HG03565 (cell line): Measurements from ENCODE around the gene ZFP36.
"Not testable (repeated sequence)": the region's sequence is repeated elsewhere in the genome, so short reads cannot be mapped to it uniquely, and the experiment has no call there.

Experiments used
- ATAC-seq: cut with Tn5 transposase; IDR thresholded peaks from one replicate; pipeline ENCODE4 v1.9.1; 2021; ENCODE audit warnings: mild to moderate bottlenecking, moderate library complexity; ENCODE audit not compliant: unreplicated experiment

Gene ZFP36

GRCh38 chr19:39406656-39407409 is at the start of gene ZFP36:
Gene ZFP36 (plus strand): TSS chr19:39406847. CDS start chr19:39406905, 58 bp downstream.
- no peak for ATAC-seq

DNA sequence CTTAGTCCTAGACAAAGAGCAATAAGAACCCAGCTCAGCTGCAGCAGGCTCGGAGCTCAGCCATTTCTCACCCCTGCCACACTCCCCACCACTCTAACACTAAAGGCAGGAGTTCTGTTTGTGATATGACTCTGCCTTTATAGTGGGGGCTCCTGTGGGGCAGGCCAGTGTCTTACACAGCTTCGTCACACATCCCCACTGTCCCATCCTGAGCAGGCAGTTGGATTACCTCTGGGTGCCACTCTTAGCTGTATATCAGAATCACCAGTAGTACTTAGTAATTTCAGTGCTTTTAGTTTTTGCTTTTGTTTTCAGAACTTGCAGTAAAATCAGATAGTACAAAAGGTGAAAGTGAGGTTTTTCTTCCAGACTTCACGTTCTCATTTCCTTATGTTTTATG is 47.6 kb upstream of the ZFP36 start:
- no peak for ATAC-seq

GRCh38 chr19:39360599-39360998 is 46.0 kb upstream of the ZFP36 start:
- ATAC-seq: no peak

DNA sequence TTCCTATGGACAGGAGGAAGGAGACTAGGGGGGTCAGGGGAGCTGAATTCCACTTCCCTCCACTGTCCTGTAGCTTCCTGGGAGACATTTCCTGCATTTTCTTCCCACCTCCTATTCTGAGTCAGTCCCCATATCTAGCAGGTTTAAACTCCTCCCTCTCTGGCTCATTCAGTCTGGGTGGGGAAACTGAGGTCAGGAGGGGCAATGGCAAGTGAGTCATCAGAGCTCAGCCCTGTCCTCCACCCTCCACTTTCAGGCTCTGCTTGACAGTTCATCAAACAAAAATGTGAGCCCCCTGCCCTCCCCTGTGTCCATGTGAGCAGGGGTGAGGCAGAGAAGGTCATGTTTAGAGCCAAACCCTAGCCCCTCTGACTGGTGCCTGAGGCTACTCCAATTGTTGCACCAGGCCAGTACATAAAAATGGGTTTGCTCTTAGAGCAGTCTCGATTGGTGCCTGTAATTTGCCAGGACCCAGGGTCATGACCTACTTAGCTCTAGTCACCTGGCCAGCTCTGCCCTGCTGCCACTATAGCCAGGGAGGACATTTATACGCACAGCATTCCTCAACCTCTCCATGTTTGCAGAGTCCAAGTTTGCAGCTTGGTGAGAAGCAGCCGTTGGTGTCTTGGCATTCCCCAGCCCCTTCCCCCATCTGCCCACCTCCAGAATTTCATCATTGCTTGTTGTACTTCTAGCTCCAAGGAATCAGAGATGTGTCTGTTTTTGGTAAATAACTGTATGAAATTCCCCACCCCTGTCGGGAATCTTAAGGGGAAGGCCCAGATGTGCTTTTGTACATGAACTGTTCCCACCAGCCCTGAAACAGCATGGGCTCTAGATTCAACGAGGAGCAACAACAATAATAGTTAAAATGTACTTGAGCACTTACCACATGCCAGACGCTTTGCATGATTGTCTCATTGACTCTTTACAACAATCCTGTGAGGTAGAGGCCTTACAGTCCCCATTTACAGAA is 43.7 kb upstream of the ZFP36 start:
- ATAC-seq: no peak

DNA sequence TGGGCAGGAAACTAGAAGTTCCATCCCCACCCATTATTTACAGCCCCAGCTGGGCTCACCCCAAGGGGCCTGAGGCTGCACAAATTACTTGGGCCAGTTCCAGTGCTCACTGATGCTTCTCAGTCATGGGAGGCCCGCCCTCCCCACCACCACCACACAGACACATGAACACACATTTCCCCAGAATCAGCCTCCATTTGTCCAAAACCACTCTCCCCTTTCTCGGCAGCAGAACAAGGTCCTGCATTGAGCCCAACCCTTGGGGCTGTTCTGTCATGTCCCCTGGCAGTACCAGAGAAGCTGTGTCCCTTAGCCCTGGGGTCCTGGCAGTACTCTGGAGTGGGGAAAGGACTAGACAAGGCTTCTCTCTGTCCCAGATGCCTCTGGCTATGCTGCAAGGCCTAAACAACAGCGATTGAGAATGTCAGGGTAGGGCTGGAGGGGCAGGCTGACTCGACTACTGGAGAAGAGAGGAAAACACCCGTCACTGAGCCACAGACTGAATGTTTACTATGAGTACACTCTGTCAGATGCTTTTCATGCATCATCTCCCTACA is 42.7 kb upstream of the ZFP36 start:
- ATAC-seq: no peak

DNA sequence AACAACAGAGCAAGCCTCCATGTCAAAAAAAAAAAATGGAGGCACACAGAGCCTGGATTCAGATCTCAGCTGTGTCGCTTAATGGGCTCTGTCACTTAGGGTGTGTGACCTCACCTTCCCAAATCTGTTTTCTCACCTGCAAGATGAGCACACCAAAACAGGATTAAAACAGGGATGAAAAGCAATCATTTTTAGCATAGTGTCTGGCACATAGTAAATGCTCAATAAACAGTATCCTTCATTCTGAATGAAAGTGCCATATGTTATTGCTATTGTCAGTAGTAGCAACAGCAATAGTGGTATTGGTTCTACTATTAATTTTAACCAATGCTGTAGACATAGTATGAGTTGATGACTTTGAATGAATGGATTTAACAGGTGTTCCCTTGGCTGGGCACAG is 41.1 kb upstream of the ZFP36 start:
- ATAC-seq: no peak

GRCh38 chr19:39369200-39369599 is 37.4 kb upstream of the ZFP36 start:
- ATAC-seq: no peak

- no peak for ATAC-seq
Observed at GRCh38 chr19:39370735-39371134, 35.9 kb upstream of the ZFP36 start.

GRCh38 chr19:39372047-39372802 is 34.4 kb upstream of the ZFP36 start:
- ATAC-seq: no peak

DNA sequence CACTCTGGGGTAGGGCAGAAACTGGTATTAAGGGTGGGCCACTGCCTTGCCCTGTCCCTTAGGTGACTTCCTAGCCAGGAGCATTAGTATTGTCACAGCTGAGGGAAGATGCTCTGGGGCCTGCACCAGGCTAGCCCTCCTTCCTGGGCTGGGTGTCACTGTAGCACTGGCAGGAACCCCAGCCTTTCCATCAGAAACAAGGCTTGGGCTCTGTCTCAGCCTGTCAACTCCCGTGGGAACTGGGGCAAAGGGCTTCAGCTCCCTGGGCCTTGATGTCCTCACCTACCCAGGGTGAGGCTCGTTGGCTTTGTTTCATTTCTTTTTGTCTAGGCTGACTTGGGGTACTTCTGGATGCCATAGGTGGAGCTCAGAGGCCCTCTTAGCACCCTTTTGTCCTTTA is 33.7 kb upstream of the ZFP36 start:
- no peak for ATAC-seq

GRCh38 chr19:39375929-39376328 is 30.7 kb upstream of the ZFP36 start:
- no peak for ATAC-seq

GRCh38 chr19:39377373-39378362 is 29.0 kb upstream of the ZFP36 start:
- no peak for ATAC-seq

GRCh38 chr19:39379366-39379765 is 27.3 kb upstream of the ZFP36 start:
- ATAC-seq: not testable (repeated sequence)

DNA sequence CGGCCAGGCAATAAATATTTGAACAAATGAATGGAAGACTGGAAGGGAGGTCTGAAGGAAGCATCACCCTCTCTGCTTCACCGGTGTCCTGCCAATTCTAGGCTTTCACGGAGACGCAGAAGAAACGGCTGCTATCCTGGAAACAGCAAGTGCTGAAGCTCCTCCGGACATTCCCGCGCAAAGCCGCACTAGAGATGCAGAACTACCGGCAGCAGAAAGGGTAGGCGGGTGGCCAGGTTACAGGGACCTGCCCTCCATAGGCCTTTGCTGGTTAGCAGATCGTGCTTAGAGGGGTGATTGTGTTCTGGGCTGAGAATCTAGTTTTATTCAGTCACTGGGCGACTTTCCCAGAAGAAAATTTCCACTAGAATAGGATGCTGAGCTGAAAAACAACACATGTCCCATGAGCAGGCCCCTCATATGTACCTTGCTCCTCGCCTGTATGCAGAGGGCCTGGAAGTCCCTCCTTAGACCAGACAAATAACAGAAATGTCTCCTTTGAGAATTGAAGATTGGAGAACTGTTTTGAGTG is 26.7 kb upstream of the ZFP36 start:
- ATAC-seq: no peak

GRCh38 chr19:39380521-39381502 is 25.8 kb upstream of the ZFP36 start:
- no peak for ATAC-seq

GRCh38 chr19:39381910-39382611 is 24.6 kb upstream of the ZFP36 start:
- ATAC-seq: no peak

DNA sequence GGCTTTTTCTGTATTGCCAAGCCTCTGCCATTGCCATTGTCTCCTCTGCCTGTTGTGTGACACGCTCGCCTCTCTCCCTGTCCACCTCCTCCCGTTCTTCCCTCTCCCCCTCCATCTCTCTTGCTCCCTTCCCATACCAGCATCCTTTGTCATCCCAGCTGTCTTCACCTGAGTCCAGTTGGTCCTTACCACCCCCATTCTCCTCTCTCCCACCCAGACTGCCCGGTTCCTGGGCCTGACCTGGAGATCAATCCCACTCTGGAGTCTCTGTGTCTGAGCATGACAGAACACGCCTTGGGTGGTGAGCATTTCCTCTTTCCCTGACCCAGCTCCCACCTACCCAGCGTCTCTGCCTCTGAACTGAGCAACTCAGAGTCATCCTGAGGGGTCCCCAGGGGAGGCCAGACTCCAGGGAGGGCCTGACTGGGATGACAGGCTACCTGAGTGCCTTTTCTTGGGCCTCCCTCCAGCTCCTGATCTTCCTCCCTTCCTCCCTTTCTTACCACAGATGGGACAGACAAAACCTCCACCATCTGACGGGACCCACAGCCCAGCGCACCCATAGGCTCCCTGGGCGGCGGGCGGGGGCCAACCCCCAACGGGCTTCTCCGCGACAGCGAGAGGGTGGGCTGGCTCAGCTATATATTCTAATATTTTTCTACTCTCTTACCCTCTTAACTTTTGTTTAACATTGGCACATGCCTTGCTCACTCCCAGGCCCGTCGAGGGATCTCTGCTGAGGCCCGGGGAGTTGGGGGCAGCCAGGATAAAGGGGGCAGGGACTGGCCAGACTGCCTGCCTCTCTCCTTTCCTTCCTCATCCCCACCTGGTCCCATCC is 23.4 kb upstream of the ZFP36 start:
- no peak for ATAC-seq
